CD14-positive monocyte (primary cell): Measurements from ENCODE around the gene ZSWIM2. TPM values are rescaled to one million over a fixed set of nuclear protein-coding genes. Genes with fewer than 3 reads are reported as not detected.

Source experiments
- DNase-seq, 3 donors: peaks; one replicate each; pipeline ENCODE4 v3.0.0-alpha.2; 2011 to 2022
- H2AFZ ChIP-seq: 2 replicates; pipeline ENCODE4 v1.6.0; 2012; ENCODE audit warnings: mild to moderate bottlenecking, low read depth, low read length, inconsistent platforms; ENCODE audit not compliant: insufficient read depth, poor library complexity, severe bottlenecking
- H3K27ac ChIP-seq, 2 donors: 1 replicate in 1 of 2; 2 replicates in 1 of 2; pipeline ENCODE4 v1.5.1; 2012 to 2013; ENCODE audit warnings: low read length in 2 of 2, control low read depth in 1 of 2, inconsistent platforms in 1 of 2, low read depth in 1 of 2, mild to moderate bottlenecking in 1 of 2
- H3K27me3 ChIP-seq, 2 donors: one replicate each; pipeline versions ENCODE4 v1.6.0 to v1.6.1; 2011 to 2013; ENCODE audit warnings: low read length in 2 of 2; ENCODE audit not compliant: control insufficient read depth in 2 of 2, insufficient read depth in 2 of 2
- H3K36me3 ChIP-seq, 2 donors: replicated peaks in 1 of 2; 1 replicate in 1 of 2; 2 replicates in 1 of 2; pipeline versions ENCODE4 v1.5.1 to v1.6.1; 2012 to 2013; ENCODE audit warnings: low read length in 2 of 2, control low read depth in 1 of 2, inconsistent platforms in 1 of 2, mild to moderate bottlenecking in 1 of 2; ENCODE audit not compliant: insufficient read depth in 2 of 2, control insufficient read depth in 1 of 2
- H3K4me1 ChIP-seq, 2 donors: 1 replicate in 1 of 2; 2 replicates in 1 of 2; pipeline versions ENCODE4 v1.5.1 to v1.6.1; 2012 to 2013; ENCODE audit warnings: low read length in 2 of 2, control low read depth in 1 of 2, inconsistent platforms in 1 of 2, mild to moderate bottlenecking in 1 of 2, moderate library complexity in 1 of 2; ENCODE audit not compliant: insufficient read depth in 2 of 2, control insufficient read depth in 1 of 2
- H3K4me2 ChIP-seq: replicated peaks from 2 replicates; pipeline ENCODE3; 2012; ENCODE audit warnings: low read length, moderate library complexity, mild to moderate bottlenecking; ENCODE audit not compliant: poor library complexity, severe bottlenecking; ENCODE audit errors: extremely low read depth
- H3K4me3 ChIP-seq, 3 experiments: fragments of 200-600 bp in 1 of 3; sonication (generic) in 1 of 3; replicated peaks in 1 of 3; 1 replicate in 2 of 3; 2 replicates in 1 of 3; pipeline ENCODE4 v1.5.1; 2011 to 2013; ENCODE audit warnings: low read length in 3 of 3, mild to moderate bottlenecking in 3 of 3, control low read depth in 2 of 3, low read depth in 2 of 3, inconsistent platforms in 1 of 3, moderate library complexity in 1 of 3
- H3K79me2 ChIP-seq: 2 replicates; pipeline ENCODE4 v1.6.0; 2012; ENCODE audit warnings: mild to moderate bottlenecking, control low read depth, inconsistent platforms, low read length, moderate library complexity; ENCODE audit not compliant: insufficient read depth
- H3K9ac ChIP-seq: 2 replicates; pipeline ENCODE4 v1.6.0; 2017; ENCODE audit warnings: low read length, mild to moderate bottlenecking; ENCODE audit not compliant: insufficient read depth, poor library complexity, severe bottlenecking
- H3K9me3 ChIP-seq, 2 donors: replicated peaks in 1 of 2; 1 replicate in 1 of 2; 2 replicates in 1 of 2; pipeline versions ENCODE4 v1.5.1 to v1.6.1; 2012 to 2013; ENCODE audit warnings: low read length in 2 of 2, control low read depth in 1 of 2; ENCODE audit not compliant: control insufficient read depth in 1 of 2, insufficient read depth in 1 of 2
- H4K20me1 ChIP-seq: 2 replicates; pipeline ENCODE4 v1.6.0; 2012; ENCODE audit warnings: mild to moderate bottlenecking, low read length, control low read depth, moderate library complexity; ENCODE audit not compliant: insufficient read depth
- H3K27ac Mint-ChIP-seq, 7 donors: one replicate each; pipeline ENCODE4 v1.8.0; 2020; ENCODE audit warnings: mild to moderate bottlenecking in 7 of 7, mixed read lengths in 7 of 7, moderate library complexity in 6 of 7, inconsistent platforms in 2 of 7
- H3K27me3 Mint-ChIP-seq, 3 donors: one replicate each; pipeline ENCODE4 v1.8.0; 2021 to 2022; ENCODE audit warnings: low read depth in 3 of 3, mild to moderate bottlenecking in 3 of 3, mixed read lengths in 3 of 3, moderate library complexity in 3 of 3, inconsistent platforms in 1 of 3
- H3K36me3 Mint-ChIP-seq, 2 donors: one replicate each; pipeline ENCODE4 v1.8.0; 2020; ENCODE audit warnings: mixed read lengths in 2 of 2, inconsistent platforms in 1 of 2, mild to moderate bottlenecking in 1 of 2
- H3K4me1 Mint-ChIP-seq: one replicate; pipeline ENCODE4 v1.8.0; 2020; ENCODE audit warnings: mild to moderate bottlenecking, mixed read lengths
- H3K4me3 Mint-ChIP-seq, 2 donors: one replicate each; pipeline ENCODE4 v1.8.0; 2020; ENCODE audit warnings: mild to moderate bottlenecking in 2 of 2, mixed read lengths in 2 of 2, moderate library complexity in 1 of 2
- H3K9me3 Mint-ChIP-seq, 7 donors: one replicate each; pipeline ENCODE4 v1.8.0; 2020 to 2022; ENCODE audit warnings: mixed read lengths in 7 of 7, mild to moderate bottlenecking in 6 of 7, moderate library complexity in 6 of 7, inconsistent platforms in 2 of 7
- CTCF ChIP-seq: fragments of 200-600 bp; IDR thresholded peaks from one replicate; pipeline ENCODE4 v1.8.0; 2022; ENCODE audit warnings: antibody characterized with exemption, mild to moderate bottlenecking
- WGBS: methylation state at CpG from one replicate; pipeline ENCODE4 v1.1.5; 2013; ENCODE audit warnings: missing lambda C conversion rate; ENCODE audit not compliant: insufficient coverage; 5-methylcytosine and 5-hydroxymethylcytosine counted together
- intact Hi-C, 2 donors: fragments of 100-400 bp; cut with micrococcal nuclease; formaldehyde crosslinking; loops; one replicate each; pipeline versions ENCODE4 v1.15.0 to v1.15.1; 2023
- polyA plus RNA-seq, 3 donors: library from polyadenylated mRNA; depleted of rRNA in 1 of 3; unstranded in 2 of 3; stranded (reverse) in 1 of 3; fragments of 300-500 nt in 2 of 3; fragments of >200 nt in 1 of 3; fragmentation: Illumina TruSeq in 2 of 3; gene quantifications; 1 replicate in 2 of 3; 2 replicates in 1 of 3; pipeline ENCODE4 v1.2.3, GENCODE V29; 2012 to 2021

The ZSWIM2 gene
- polyA plus RNA-seq, 3 donors: 0.28 to 0.47 TPM; not detected in 1

GRCh38 chr2:186879312-186879711 is 30.3 kb upstream of the ZSWIM2 start:
- 100% methylated on average over 1 of the region's 2 CpGs for WGBS

GRCh38 chr2:186874713-186875112 is 25.7 kb upstream of the ZSWIM2 start:
- Histone ChIP-seq H3K9me3 (peaks cover 0 to 2% of the 10 kb centered on the region in 2 donors), H2AFZ (no peak overlapping the region), H3K27ac (no peak overlapping the region), H4K20me1 (no peaks in the 10 kb centered on the region), H3K79me2 (no peaks in the 10 kb centered on the region), H3K27me3 (no peaks in the 10 kb centered on the region), H3K4me3 (no peak overlapping the region), H3K4me2 (no peak overlapping the region), H3K4me1 (no peaks in the 10 kb centered on the region), H3K9ac (no peak overlapping the region), H3K36me3 (no peaks in the 10 kb centered on the region)
- Mint-ChIP-seq H3K4me3 (no peak overlapping the region), H3K36me3 (no peaks in the 10 kb centered on the region), H3K27me3 (no peaks in the 10 kb centered on the region), H3K27ac (no peak overlapping the region), H3K9me3 (peaks cover 2 to 16% (median 10%) of the 10 kb centered on the region in 7 donors), H3K4me1 (no peaks in the 10 kb centered on the region)
- no CpG with 5 or more reads among the region's 4 CpGs for WGBS
- intact Hi-C loops: no loop called here
- TF ChIP-seq CTCF: no peak
- no peak for DNase-seq

More at GRCh38 chr2:186879312-186879711, 30.3 kb upstream of the ZSWIM2 start:
- H3K36me3 Mint-ChIP-seq: no peaks in the 10 kb centered on the region
- H3K27me3 Mint-ChIP-seq: no peaks in the 10 kb centered on the region
- no peaks in the 10 kb centered on the region for H3K4me1 ChIP-seq
- H3K4me3 ChIP-seq: no peak overlapping the region
- H3K4me1 Mint-ChIP-seq: no peaks in the 10 kb centered on the region
- H3K9ac ChIP-seq: no peak overlapping the region
- H3K4me2 ChIP-seq: no peak overlapping the region
- peaks cover 0 to 9% of the 10 kb centered on the region in 2 donors for H3K9me3 ChIP-seq
- H2AFZ ChIP-seq: no peak overlapping the region
- no peaks in the 10 kb centered on the region for H3K79me2 ChIP-seq
- no peaks in the 10 kb centered on the region for H4K20me1 ChIP-seq
- intact Hi-C loops: no loop called here
- TF ChIP-seq CTCF: no peak
- H3K27ac Mint-ChIP-seq: no peak overlapping the region
- DNase-seq: no peak
- H3K36me3 ChIP-seq: no peaks in the 10 kb centered on the region
- no peak overlapping the region for H3K27ac ChIP-seq
- no peaks in the 10 kb centered on the region for H3K27me3 ChIP-seq
- no peak overlapping the region for H3K4me3 Mint-ChIP-seq
- peaks cover 4 to 26% (median 11%) of the 10 kb centered on the region in 7 donors for H3K9me3 Mint-ChIP-seq
